HEK293 (cell line): ENCODE data around the gene VPS18.

ENCODE experiments used
- CTCF ChIA-PET: fragments of 350-600 bp; formaldehyde crosslinking; extraction: SDS; loops from one replicate; lab custom pipeline; 2021; ENCODE audit warnings: antibody characterized with exemption; lab: Yijun Ruan, JAX
- POLR2A ChIA-PET: fragments of 300-600 bp; formaldehyde crosslinking; extraction: SDS; loops from one replicate; lab custom pipeline; 2020; ENCODE audit warnings: antibody characterized with exemption, inconsistent platforms; lab: Yijun Ruan, JAX
- H3K27ac ChIP-seq: fragments of 200-500 bp; sonication (Bioruptor generic); 2 replicates; pipeline ENCODE4 v1.5.1; 2014; ENCODE audit warnings: low read depth, low read length, control low read depth, inconsistent platforms; ENCODE audit errors: extremely low read depth
- H3K36me3 ChIP-seq, 2 experiments: fragments of 200-500 bp in 1 of 2; sonication (Bioruptor generic) in 1 of 2; 1 replicate in 1 of 2; 2 replicates in 1 of 2; pipeline ENCODE4 v1.5.1; 2014 to 2017; ENCODE audit warnings: inconsistent platforms in 2 of 2, low read length in 2 of 2; ENCODE audit not compliant: control insufficient read depth in 2 of 2, insufficient read depth in 1 of 2
- H3K4me1 ChIP-seq: fragments of 200-500 bp; sonication (Bioruptor generic); 2 replicates; pipeline ENCODE4 v1.5.1; 2014; ENCODE audit warnings: mild to moderate bottlenecking, low read length, inconsistent platforms; ENCODE audit not compliant: control insufficient read depth, insufficient read depth
- H3K4me3 ChIP-seq: 2 replicates; pipeline ENCODE4 v1.5.1; 2011; ENCODE audit warnings: low read depth, mild to moderate bottlenecking, control low read depth, low read length, moderate library complexity
- H3K9me3 ChIP-seq: fragments of 200-500 bp; sonication (Bioruptor generic); 2 replicates; pipeline ENCODE4 v1.5.1; 2014; ENCODE audit warnings: low read depth, low read length, inconsistent platforms; ENCODE audit not compliant: control insufficient read depth, insufficient read depth
- GFI1B ChIP-seq: fragments of 450-650 bp; formaldehyde crosslinking; IDR thresholded peaks from 2 replicates; pipeline ENCODE4 v1.5.1; 2016; ENCODE audit warnings: missing biosample characterization, missing genetic modification characterization
- GLIS2 ChIP-seq: fragments of 450-650 bp; formaldehyde crosslinking; IDR thresholded peaks from 2 replicates; pipeline ENCODE4 v1.5.1; 2016; ENCODE audit warnings: missing biosample characterization, missing genetic modification characterization
- SCRT1 ChIP-seq: fragments of 450-650 bp; formaldehyde crosslinking; IDR thresholded peaks from 2 replicates; pipeline ENCODE4 v1.5.1; 2016; ENCODE audit warnings: missing biosample characterization, missing genetic modification characterization, borderline replicate concordance
- SETDB1 ChIP-seq: IDR thresholded peaks from one replicate; pipeline ENCODE4 v1.6.1; 2017; ENCODE audit warnings: mild to moderate bottlenecking, low read length, moderate library complexity, mixed read lengths; ENCODE audit not compliant: insufficient read length
- ZBTB17 ChIP-seq: fragments of 450-650 bp; formaldehyde crosslinking; IDR thresholded peaks from 2 replicates; pipeline ENCODE4 v1.5.1; 2016; ENCODE audit warnings: missing biosample characterization, missing genetic modification characterization
- ZFP69B ChIP-seq: fragments of 450-650 bp; formaldehyde crosslinking; IDR thresholded peaks from 2 replicates; pipeline ENCODE4 v1.5.1; 2016; ENCODE audit warnings: missing biosample characterization, missing genetic modification characterization
- ZNF10 ChIP-seq: fragments of 450-650 bp; formaldehyde crosslinking; IDR thresholded peaks from 2 replicates; pipeline ENCODE4 v1.5.1; 2017; ENCODE audit warnings: missing biosample characterization, missing genetic modification characterization
- ZNF19 ChIP-seq: fragments of 450-650 bp; formaldehyde crosslinking; IDR thresholded peaks from 2 replicates; pipeline ENCODE4; 2016; ENCODE audit warnings: missing biosample characterization, missing genetic modification characterization, low read depth
- ZNF202 ChIP-seq: fragments of 450-650 bp; formaldehyde crosslinking; IDR thresholded peaks from 2 replicates; pipeline ENCODE4 v1.5.1; 2016; ENCODE audit warnings: missing biosample characterization, missing genetic modification characterization, borderline replicate concordance
- ZNF341 ChIP-seq: fragments of 450-650 bp; formaldehyde crosslinking; IDR thresholded peaks from 2 replicates; pipeline ENCODE4; 2016; ENCODE audit warnings: low read depth, missing biosample characterization, missing genetic modification characterization
- ZNF394 ChIP-seq: fragments of 450-650 bp; formaldehyde crosslinking; IDR thresholded peaks from 2 replicates; pipeline ENCODE4 v1.5.1; 2016; ENCODE audit warnings: missing biosample characterization, missing genetic modification characterization, mild to moderate bottlenecking, moderate library complexity, borderline replicate concordance
- ZNF529 ChIP-seq: fragments of 450-650 bp; formaldehyde crosslinking; IDR thresholded peaks from 2 replicates; pipeline ENCODE4 v1.5.1; 2017; ENCODE audit warnings: missing genetic modification characterization, missing biosample characterization; ENCODE audit not compliant: insufficient replicate concordance
- ZNF600 ChIP-seq: fragments of 450-650 bp; formaldehyde crosslinking; IDR thresholded peaks from 2 replicates; pipeline ENCODE4 v1.5.1; 2016; ENCODE audit warnings: missing biosample characterization, missing genetic modification characterization
- TF ChIP-seq, protein P1 (sequence below): fragments of 450-650 bp; formaldehyde crosslinking; IDR thresholded peaks from 2 replicates; pipeline ENCODE4 v1.5.1; 2016; ENCODE audit warnings: missing biosample characterization, missing genetic modification characterization
- TF ChIP-seq, protein P2 (sequence below): fragments of 450-650 bp; formaldehyde crosslinking; IDR thresholded peaks from 2 replicates; pipeline ENCODE4 v1.5.1; 2017; ENCODE audit warnings: missing biosample characterization, mild to moderate bottlenecking, missing genetic modification characterization, moderate library complexity
- TF ChIP-seq, protein P3 (sequence below): fragments of 450-650 bp; formaldehyde crosslinking; conservative IDR thresholded peaks from 2 replicates; pipeline ENCODE4 v1.5.1; 2016; ENCODE audit warnings: low read depth, missing biosample characterization, missing genetic modification characterization
- TF ChIP-seq, protein P4 (sequence below): fragments of 450-650 bp; formaldehyde crosslinking; IDR thresholded peaks from 2 replicates; pipeline ENCODE4 v1.5.1; 2016; ENCODE audit warnings: missing biosample characterization, missing genetic modification characterization, borderline replicate concordance
- TF ChIP-seq, protein P5 (sequence below): fragments of 450-650 bp; formaldehyde crosslinking; IDR thresholded peaks from 2 replicates; pipeline ENCODE4 v1.5.1; 2016; ENCODE audit warnings: missing biosample characterization, missing genetic modification characterization, borderline replicate concordance

The VPS18 gene

DNA sequence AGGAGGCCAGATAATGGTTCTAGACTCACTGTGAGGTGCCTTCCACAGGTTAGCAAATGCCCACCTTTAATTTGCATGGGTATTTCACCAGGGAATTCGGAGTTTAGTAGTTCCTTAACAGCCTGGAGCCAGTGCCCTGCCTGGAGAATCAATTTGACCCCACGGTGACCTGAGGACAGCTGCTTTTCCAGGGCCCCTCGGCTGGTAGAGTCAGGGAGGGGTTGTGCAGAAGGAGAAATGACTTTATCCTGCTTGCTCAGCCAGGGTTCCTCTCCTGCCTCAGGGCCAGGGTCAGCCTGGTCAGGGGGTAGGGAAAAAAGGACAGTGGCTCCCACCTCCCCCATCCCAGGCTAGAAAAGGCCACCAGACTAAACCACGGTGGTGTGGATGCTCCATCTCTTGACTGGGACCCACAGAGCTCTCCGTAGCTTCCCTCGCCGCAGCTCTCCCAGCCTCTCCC, 46.8 kb downstream of the VPS18 start:
- H3K4me1 ChIP-seq = peaks cover 4% of the 10 kb centered on the region; the same call in 1 of the 2 replicates
- TF ChIP-seq ZNF10 (peak; percentile 86), ZNF600 (no peak), GLIS2 (tag by site-specific recombination) (peak; percentile 52; the same call in 1 of the 2 replicates), ZNF394 (peak; percentile 54; the same call in 1 of the 2 replicates), GFI1B (tag by site-specific recombination) (no peak), ZNF19 (tag by site-specific recombination) (no peak), ZNF341 (tag by site-specific recombination) (peak; percentile 51; the same call in 1 of the 2 replicates), SETDB1 (no peak), SCRT1 (tag by site-specific recombination) (no peak), ZFP69B (tag by site-specific recombination) (no peak), ZBTB17 (tag by site-specific recombination) (0 out of 2 replicates have a peak, but pooled peaks have one; percentile 21), ZNF529 (tag by site-specific recombination) (no peak), ZNF202 (tag by site-specific recombination) (no peak)
- TF ChIP-seq, protein P1, sequence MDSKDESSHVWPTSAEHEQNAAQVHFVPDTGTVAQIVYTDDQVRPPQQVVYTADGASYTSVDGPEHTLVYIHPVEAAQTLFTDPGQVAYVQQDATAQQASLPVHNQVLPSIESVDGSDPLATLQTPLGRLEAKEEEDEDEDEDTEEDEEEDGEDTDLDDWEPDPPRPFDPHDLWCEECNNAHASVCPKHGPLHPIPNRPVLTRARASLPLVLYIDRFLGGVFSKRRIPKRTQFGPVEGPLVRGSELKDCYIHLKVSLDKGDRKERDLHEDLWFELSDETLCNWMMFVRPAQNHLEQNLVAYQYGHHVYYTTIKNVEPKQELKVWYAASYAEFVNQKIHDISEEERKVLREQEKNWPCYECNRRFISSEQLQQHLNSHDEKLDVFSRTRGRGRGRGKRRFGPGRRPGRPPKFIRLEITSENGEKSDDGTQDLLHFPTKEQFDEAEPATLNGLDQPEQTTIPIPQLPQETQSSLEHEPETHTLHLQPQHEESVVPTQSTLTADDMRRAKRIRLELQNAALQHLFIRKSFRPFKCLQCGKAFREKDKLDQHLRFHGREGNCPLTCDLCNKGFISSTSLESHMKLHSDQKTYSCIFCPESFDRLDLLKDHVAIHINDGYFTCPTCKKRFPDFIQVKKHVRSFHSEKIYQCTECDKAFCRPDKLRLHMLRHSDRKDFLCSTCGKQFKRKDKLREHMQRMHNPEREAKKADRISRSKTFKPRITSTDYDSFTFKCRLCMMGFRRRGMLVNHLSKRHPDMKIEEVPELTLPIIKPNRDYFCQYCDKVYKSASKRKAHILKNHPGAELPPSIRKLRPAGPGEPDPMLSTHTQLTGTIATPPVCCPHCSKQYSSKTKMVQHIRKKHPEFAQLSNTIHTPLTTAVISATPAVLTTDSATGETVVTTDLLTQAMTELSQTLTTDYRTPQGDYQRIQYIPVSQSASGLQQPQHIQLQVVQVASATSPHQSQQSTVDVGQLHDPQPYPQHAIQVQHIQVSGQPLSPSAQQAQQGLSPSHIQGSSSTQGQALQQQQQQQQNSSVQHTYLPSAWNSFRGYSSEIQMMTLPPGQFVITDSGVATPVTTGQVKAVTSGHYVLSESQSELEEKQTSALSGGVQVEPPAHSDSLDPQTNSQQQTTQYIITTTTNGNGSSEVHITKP (tag by site-specific recombination) = no peak
- TF ChIP-seq, protein P2, sequence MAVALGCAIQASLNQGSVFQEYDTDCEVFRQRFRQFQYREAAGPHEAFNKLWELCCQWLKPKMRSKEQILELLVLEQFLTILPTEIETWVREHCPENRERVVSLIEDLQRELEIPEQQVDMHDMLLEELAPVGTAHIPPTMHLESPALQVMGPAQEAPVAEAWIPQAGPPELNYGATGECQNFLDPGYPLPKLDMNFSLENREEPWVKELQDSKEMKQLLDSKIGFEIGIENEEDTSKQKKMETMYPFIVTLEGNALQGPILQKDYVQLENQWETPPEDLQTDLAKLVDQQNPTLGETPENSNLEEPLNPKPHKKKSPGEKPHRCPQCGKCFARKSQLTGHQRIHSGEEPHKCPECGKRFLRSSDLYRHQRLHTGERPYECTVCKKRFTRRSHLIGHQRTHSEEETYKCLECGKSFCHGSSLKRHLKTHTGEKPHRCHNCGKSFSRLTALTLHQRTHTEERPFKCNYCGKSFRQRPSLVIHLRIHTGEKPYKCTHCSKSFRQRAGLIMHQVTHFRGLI (tag by site-specific recombination) = no peak
- TF ChIP-seq, protein P3, sequence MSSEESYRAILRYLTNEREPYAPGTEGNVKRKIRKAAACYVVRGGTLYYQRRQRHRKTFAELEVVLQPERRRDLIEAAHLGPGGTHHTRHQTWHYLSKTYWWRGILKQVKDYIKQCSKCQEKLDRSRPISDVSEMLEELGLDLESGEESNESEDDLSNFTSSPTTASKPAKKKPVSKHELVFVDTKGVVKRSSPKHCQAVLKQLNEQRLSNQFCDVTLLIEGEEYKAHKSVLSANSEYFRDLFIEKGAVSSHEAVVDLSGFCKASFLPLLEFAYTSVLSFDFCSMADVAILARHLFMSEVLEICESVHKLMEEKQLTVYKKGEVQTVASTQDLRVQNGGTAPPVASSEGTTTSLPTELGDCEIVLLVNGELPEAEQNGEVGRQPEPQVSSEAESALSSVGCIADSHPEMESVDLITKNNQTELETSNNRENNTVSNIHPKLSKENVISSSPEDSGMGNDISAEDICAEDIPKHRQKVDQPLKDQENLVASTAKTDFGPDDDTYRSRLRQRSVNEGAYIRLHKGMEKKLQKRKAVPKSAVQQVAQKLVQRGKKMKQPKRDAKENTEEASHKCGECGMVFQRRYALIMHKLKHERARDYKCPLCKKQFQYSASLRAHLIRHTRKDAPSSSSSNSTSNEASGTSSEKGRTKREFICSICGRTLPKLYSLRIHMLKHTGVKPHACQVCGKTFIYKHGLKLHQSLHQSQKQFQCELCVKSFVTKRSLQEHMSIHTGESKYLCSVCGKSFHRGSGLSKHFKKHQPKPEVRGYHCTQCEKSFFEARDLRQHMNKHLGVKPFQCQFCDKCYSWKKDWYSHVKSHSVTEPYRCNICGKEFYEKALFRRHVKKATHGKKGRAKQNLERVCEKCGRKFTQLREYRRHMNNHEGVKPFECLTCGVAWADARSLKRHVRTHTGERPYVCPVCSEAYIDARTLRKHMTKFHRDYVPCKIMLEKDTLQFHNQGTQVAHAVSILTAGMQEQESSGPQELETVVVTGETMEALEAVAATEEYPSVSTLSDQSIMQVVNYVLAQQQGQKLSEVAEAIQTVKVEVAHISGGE = no peak
- TF ChIP-seq, protein P4, sequence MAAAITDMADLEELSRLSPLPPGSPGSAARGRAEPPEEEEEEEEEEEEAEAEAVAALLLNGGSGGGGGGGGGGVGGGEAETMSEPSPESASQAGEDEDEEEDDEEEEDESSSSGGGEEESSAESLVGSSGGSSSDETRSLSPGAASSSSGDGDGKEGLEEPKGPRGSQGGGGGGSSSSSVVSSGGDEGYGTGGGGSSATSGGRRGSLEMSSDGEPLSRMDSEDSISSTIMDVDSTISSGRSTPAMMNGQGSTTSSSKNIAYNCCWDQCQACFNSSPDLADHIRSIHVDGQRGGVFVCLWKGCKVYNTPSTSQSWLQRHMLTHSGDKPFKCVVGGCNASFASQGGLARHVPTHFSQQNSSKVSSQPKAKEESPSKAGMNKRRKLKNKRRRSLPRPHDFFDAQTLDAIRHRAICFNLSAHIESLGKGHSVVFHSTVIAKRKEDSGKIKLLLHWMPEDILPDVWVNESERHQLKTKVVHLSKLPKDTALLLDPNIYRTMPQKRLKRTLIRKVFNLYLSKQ (tag by site-specific recombination) = no peak
- TF ChIP-seq, protein P5, sequence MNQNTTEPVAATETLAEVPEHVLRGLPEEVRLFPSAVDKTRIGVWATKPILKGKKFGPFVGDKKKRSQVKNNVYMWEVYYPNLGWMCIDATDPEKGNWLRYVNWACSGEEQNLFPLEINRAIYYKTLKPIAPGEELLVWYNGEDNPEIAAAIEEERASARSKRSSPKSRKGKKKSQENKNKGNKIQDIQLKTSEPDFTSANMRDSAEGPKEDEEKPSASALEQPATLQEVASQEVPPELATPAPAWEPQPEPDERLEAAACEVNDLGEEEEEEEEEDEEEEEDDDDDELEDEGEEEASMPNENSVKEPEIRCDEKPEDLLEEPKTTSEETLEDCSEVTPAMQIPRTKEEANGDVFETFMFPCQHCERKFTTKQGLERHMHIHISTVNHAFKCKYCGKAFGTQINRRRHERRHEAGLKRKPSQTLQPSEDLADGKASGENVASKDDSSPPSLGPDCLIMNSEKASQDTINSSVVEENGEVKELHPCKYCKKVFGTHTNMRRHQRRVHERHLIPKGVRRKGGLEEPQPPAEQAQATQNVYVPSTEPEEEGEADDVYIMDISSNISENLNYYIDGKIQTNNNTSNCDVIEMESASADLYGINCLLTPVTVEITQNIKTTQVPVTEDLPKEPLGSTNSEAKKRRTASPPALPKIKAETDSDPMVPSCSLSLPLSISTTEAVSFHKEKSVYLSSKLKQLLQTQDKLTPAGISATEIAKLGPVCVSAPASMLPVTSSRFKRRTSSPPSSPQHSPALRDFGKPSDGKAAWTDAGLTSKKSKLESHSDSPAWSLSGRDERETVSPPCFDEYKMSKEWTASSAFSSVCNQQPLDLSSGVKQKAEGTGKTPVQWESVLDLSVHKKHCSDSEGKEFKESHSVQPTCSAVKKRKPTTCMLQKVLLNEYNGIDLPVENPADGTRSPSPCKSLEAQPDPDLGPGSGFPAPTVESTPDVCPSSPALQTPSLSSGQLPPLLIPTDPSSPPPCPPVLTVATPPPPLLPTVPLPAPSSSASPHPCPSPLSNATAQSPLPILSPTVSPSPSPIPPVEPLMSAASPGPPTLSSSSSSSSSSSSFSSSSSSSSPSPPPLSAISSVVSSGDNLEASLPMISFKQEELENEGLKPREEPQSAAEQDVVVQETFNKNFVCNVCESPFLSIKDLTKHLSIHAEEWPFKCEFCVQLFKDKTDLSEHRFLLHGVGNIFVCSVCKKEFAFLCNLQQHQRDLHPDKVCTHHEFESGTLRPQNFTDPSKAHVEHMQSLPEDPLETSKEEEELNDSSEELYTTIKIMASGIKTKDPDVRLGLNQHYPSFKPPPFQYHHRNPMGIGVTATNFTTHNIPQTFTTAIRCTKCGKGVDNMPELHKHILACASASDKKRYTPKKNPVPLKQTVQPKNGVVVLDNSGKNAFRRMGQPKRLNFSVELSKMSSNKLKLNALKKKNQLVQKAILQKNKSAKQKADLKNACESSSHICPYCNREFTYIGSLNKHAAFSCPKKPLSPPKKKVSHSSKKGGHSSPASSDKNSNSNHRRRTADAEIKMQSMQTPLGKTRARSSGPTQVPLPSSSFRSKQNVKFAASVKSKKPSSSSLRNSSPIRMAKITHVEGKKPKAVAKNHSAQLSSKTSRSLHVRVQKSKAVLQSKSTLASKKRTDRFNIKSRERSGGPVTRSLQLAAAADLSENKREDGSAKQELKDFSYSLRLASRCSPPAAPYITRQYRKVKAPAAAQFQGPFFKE = no peak

More for the DNA sequence above, 46.8 kb downstream of the VPS18 start:
- Histone ChIP-seq H3K27ac (peak overlapping the region; percentile 73; the same call in 1 of the 2 replicates), H3K9me3 (no peaks in the 10 kb centered on the region), H3K36me3 (no peaks in the 10 kb centered on the region), H3K4me3 (peak overlapping the region; percentile 41)
- CTCF ChIA-PET = interaction anchor here (0.5 to 3.5 kb wide), 32 partner anchors 8 to 782 kb away, joined by 3 to 29 read pairs (median 4); partner anchors contain the start of genes CHAC1 and DLL4
- POLR2A ChIA-PET = interaction anchor here (0.5 to 5.3 kb wide), 8 partner anchors 11 to 221 kb away, joined by 3 to 64 read pairs (median 4); partner anchors contain the start of genes CHAC1 and DLL4
